Activated naive CD4-positive, alpha-beta T cell treated with anti-CD3 and anti-CD28 coated beads, Interleukin-2, amount 50 U/mL, for 72 hours (primary cell): Measurements from ENCODE around the gene ST6GALNAC5. TPM values are rescaled to one million over a fixed set of nuclear protein-coding genes. Genes with fewer than 3 reads are reported as not detected.
A peak's percentile ranks its signal among the peaks of the same experiment; 100 is the strongest.
"Not testable (repeated sequence)": the region's sequence is repeated elsewhere in the genome, so short reads cannot be mapped to it uniquely, and the experiment has no call there.

Experiments used
- ATAC-seq, 2 donors: fragments of 150-1000 bp; cut with Tn5 transposase; 2 replicates each; pipeline ENCODE4 v1.10.0; 2021; ENCODE audit warnings: mild to moderate bottlenecking in 2 of 2, moderate library complexity in 2 of 2
- DNase-seq, 2 donors: peaks; one replicate each; pipeline ENCODE4 v3.0.0; 2021 to 2022; ENCODE audit warnings: low spot score in 2 of 2
- H3K27ac Mint-ChIP-seq, 2 donors: one replicate each; pipeline ENCODE4 v1.8.0; 2022; ENCODE audit warnings: mild to moderate bottlenecking in 2 of 2, mixed read lengths in 2 of 2
- H3K36me3 Mint-ChIP-seq, 2 donors: one replicate each; pipeline ENCODE4 v1.8.0; 2022; ENCODE audit warnings: mixed read lengths in 2 of 2
- H3K9me3 Mint-ChIP-seq, 2 donors: one replicate each; pipeline ENCODE4 v1.8.0; 2022; ENCODE audit warnings: mixed read lengths in 2 of 2
- total RNA-seq, 2 donors: library from RNA; stranded (reverse); gene quantifications; one replicate each; pipeline ENCODE4 v1.2.3, GENCODE V29; 2022

The ST6GALNAC5 gene
- not detected for total RNA-seq

DNA sequence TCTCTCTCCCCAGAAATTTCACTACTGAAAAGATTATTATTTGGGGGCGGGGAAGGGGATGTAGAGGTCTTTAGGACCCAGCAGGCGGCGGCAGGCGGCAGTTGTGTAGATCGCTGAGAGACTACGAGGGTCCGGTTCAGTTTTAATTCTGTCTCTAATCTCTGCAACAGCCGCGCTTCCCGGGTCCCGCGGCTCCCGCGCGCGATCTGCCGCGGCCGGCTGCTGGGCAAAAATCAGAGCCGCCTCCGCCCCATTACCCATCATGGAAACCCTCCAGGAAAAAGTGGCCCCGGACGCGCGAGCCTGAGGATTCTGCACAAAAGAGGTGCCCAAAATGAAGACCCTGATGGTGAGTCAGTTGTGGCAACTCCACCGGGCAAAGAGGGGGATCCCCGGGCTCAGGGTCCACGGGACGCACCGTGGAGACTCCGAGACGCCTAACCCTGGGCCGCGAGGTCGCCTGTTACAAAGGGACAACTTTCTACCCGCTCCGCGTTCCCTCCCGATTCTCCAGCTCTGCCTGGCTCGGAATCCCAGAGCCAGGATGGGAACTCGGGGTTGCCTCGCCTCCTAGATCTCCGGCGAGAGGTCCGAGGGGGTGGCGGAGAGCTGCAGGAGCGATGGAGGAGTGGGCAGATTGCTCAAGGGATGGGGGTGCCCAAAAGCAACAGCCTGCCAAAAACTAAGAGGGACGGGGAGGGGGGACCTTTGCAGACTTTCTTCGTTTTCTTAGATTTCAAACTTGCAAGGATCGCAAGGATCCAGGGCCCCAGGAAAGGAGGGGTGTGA is at the start of gene ST6GALNAC5:
Gene ST6GALNAC5, plus strand, starts transcription at position 139 of the 789 bp plus-strand sequence.
- Mint-ChIP-seq H3K36me3 (no peaks in the 10 kb centered on the region), H3K9me3 (no peaks in the 10 kb centered on the region), H3K27ac (no peak within 1 kb of the TSS)
- peak in 1 of 2 donors; percentile 11 for DNase-seq
- ATAC-seq = peak in 1 of 2 donors; percentile 23

DNA sequence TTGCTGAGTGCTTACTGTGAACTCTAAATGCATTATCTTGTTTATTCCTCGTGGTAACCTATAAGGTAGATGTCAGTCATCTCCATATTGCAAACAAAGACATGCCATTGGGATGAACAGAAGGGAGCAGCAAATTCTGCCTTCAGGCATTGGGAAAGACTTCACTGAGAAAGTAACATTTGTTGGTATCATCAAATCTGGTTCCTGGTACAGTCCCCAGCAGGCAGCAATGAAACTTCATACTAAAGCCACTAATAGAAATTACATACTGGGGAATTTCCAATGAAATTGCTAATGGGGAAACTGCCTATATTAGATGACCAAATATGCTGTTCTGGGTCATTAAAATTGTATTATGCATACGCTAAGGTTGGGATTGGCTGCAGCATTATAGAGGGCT is 47.3 kb upstream of the ST6GALNAC5 start:
- no peaks in the 10 kb centered on the region for H3K36me3 Mint-ChIP-seq

GRCh38 chr1:76822961-76823360 is 44.3 kb upstream of the ST6GALNAC5 start:
- ATAC-seq, H3K9me3 Mint-ChIP-seq: not testable (repeated sequence)

More for the DNA sequence above, 47.3 kb upstream of the ST6GALNAC5 start:
- no peak for ATAC-seq
- Mint-ChIP-seq H3K9me3 (no peaks in the 10 kb centered on the region), H3K27ac (no peak overlapping the region)
- DNase-seq = no peak

DNA sequence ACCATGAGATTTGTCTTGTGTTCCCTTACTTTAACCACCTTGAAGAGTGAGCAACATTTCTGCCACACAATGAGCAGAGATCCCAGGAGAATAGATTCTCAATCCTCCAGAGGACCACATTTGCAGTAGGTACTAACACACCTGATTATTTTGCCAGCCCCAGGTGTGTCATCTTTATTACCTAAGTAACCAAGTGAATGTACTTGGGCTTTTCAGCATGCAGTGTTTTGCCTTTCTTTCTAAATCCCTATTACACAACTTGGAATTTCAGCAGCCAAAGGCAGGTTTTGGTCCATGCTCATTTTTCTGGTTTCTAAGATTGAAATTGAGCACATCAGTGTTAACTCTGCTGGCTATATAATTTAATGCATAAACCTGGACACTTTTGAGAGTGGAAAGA is 43.2 kb upstream of the ST6GALNAC5 start:
- no peaks in the 10 kb centered on the region for H3K9me3 Mint-ChIP-seq
- no peaks in the 10 kb centered on the region for H3K36me3 Mint-ChIP-seq
- H3K27ac Mint-ChIP-seq = no peak overlapping the region
- ATAC-seq (no peak), DNase-seq (no peak)

More at GRCh38 chr1:76822961-76823360, 44.3 kb upstream of the ST6GALNAC5 start:
- H3K36me3 Mint-ChIP-seq, H3K27ac Mint-ChIP-seq, DNase-seq: not testable (repeated sequence)

DNA sequence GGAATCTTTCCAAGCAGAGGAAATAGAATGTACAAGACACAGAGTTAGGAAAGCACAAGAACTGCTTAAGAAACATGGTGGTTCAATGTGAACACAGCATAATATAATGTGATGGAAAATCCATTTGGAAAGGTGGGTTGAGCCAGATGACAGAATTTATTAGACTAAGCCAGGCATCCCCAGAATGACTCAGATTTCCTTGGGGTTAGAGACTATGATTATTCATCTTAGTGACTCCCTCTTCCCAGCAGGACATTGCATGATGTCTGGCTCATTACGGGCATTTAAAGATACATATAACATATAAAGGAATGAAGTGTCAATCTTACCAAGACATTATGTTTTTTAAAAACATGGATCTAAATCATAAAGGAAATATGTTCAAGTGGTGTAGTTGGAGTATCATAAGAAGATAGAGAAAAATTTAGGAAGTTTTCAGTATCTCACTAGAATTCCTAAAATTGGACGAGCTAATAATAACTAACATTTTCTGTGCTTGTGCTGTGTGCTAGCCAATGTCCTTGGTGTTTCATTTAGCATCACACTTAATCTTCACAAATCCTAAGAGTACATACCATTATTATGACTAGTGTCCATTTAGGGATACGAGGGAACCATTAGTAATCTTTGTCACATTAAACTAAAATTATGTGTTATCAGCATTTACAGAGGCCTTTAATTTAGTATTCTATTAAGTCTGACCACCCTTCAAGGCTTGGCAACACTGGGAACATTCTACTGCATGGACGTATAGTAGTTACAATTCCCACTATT is 41.0 kb upstream of the ST6GALNAC5 start:
- no peak for ATAC-seq
- no peak overlapping the region for H3K27ac Mint-ChIP-seq
- no peaks in the 10 kb centered on the region for H3K9me3 Mint-ChIP-seq
- H3K36me3 Mint-ChIP-seq = no peaks in the 10 kb centered on the region
- DNase-seq = no peak

DNA sequence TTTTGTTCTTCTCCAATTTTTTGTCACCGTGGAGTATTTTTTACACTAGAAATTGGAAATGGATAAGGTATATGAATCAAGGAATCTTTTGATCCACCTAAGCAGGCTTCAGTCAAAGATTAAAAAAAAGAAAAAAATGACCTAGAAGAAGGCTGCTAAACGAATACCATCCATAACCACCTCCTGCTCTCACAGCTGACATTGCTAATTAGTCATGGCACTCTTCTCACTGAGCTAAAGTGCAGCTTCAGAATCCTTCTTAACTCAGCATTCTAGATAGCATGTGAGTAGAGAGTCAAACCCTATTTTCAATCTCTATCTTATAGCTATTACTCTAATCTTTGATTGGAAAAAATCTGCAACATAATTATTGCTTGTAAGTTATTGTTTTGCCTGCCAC is 40.2 kb upstream of the ST6GALNAC5 start:
- no peaks in the 10 kb centered on the region for H3K9me3 Mint-ChIP-seq
- H3K27ac Mint-ChIP-seq = no peak overlapping the region
- no peaks in the 10 kb centered on the region for H3K36me3 Mint-ChIP-seq
- DNase-seq (no peak), ATAC-seq (no peak)

DNA sequence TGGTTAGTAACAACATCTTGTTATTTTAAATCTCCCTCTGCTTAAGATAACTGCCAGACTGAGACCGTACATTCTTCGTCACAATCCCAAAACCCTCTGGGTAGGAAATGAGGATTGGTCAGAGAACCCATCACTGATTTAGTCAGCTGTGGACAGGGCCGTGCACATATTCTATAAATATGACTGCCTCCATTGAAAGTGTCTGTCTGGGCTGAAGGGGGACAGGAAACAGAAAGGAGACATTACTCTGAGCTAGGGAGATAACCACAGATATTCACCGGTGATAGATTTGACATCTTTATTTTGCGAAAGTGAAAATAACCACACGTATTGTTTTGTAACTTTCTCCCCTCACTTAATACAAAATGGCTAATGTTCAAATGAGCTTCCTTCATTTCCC is 36.9 kb upstream of the ST6GALNAC5 start:
- ATAC-seq (no peak), DNase-seq (no peak)
- no peaks in the 10 kb centered on the region for H3K9me3 Mint-ChIP-seq
- no peak overlapping the region for H3K27ac Mint-ChIP-seq
- no peaks in the 10 kb centered on the region for H3K36me3 Mint-ChIP-seq

GRCh38 chr1:76832521-76832920 is 34.8 kb upstream of the ST6GALNAC5 start:
- Mint-ChIP-seq H3K9me3 (no peaks in the 10 kb centered on the region), H3K36me3 (no peaks in the 10 kb centered on the region), H3K27ac (no peak overlapping the region)
- ATAC-seq (no peak), DNase-seq (no peak)

DNA sequence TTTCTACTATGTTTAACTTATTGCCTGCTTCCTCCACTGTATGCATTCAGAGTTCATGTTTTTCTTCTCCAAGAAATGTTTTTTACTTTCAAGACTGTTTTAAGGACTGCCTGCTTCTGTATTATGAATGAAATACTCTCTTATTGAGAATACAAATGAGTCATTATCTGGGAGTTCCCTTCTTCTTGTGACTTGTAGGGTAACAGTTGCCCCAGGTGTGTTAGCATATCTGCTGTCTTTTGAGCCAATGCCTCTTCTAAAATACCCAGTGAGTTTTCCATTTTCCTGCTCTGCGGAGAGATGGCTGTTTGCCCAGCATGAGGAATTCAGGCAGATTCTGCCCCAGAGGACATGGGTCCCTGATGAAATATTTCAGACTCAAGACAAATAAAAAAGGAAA is 34.1 kb upstream of the ST6GALNAC5 start:
- ATAC-seq (no peak), DNase-seq (no peak)
- Mint-ChIP-seq H3K9me3 (no peaks in the 10 kb centered on the region), H3K27ac (no peak overlapping the region), H3K36me3 (no peaks in the 10 kb centered on the region)

DNA sequence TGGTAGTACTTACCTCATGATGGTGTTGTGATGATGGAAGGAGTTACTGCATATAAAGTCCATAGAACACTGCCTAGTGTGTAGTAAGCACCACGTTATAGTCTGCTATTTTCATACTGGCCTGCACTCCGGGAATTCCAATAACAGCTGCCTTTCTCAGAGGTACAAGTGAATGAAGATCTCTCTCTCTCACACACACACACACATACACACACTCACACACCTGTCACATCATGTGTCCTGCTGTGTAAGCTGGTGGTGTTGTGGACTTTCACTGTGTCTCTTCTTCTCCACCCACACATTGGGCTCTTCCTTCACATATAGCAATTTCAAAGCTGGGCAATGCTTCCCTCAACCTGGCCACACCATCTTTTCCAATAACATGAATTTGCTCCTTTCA is 33.4 kb upstream of the ST6GALNAC5 start:
- H3K9me3 Mint-ChIP-seq = no peaks in the 10 kb centered on the region
- no peak overlapping the region for H3K27ac Mint-ChIP-seq
- DNase-seq (no peak), ATAC-seq (no peak)
- no peaks in the 10 kb centered on the region for H3K36me3 Mint-ChIP-seq

DNA sequence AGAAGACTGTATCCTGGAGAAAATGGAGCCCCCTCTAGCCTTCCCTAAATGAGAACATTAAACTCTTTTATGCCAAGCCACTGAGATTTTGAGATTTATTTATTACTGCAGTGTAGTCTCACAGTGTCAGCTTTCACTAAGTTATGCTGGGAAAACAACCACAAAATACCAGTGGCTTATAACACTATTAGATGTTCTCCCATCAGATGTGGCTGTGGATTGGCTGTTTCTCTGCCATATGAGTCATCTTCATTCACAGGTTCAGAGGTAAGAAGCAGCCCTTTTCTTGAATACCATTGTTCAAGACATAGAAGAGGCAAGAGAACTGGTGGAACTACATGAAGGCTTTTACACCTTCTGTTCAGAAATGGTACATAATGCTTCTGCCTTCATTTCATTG is 32.1 kb upstream of the ST6GALNAC5 start:
- Mint-ChIP-seq H3K36me3 (no peaks in the 10 kb centered on the region), H3K27ac (no peak overlapping the region), H3K9me3 (no peaks in the 10 kb centered on the region)
- ATAC-seq (no peak), DNase-seq (no peak)

- DNase-seq = no peak
- Mint-ChIP-seq H3K9me3 (peaks cover 0 to 4% of the 10 kb centered on the region in 2 donors), H3K36me3 (peaks cover 0 to 7% of the 10 kb centered on the region in 2 donors), H3K27ac (no peak overlapping the region)
- no peak for ATAC-seq
Measured at GRCh38 chr1:76840278-76840677, 27.0 kb upstream of the ST6GALNAC5 start.

DNA sequence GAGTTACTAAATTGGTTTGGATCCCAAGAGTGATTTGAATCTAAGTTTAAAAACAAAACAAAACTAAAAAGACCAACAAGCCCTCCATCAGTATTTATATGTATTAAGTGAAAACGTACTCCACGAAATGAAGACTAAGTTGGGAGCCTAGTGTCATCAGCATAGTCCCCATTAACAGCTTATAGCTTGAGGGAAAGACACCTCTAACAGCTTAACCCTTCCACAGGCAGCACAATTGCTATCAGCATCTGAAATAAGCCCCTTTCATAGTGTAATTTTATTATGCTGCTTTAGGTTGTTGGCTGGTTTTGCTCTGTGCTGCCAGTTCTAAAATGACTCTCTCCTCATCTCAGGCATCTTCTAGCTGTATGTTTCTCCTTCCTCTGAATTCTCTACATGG is 25.8 kb upstream of the ST6GALNAC5 start:
- Mint-ChIP-seq H3K27ac (no peak overlapping the region), H3K36me3 (peaks cover 0 to 7% of the 10 kb centered on the region in 2 donors), H3K9me3 (peaks cover 0 to 4% of the 10 kb centered on the region in 2 donors)
- DNase-seq = no peak
- no peak for ATAC-seq

DNA sequence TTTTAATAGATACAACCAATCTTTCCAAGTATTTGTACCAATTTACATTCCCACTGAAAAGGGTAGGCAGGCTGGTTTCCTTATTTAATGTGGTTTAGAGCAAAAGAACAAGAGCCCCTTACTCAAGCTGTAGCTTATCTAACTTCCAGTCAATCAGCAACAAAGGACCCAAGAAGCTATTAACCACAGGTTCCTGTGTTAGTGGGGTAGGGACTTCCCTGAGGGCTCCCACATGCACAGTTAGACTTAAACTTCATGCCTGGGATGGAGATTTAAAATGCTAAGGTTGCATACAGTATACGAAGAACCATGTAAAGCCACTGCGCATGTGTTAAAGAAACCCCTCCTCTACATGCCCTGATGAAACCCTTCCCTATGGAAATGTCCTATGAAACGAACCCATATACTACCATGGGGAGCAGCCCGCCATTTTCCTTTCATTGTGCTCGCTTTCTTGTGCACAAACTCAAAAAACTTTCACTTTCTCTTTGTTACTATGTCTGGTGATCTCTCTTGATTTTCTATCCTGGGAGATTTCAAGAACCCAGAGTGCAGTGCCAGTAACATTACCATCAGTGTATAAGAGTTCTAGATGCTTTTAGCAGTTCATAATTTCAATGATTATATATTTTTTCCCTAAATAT is 23.3 kb upstream of the ST6GALNAC5 start:
- Mint-ChIP-seq H3K9me3 (peaks cover 0 to 4% of the 10 kb centered on the region in 2 donors), H3K27ac (no peak overlapping the region), H3K36me3 (peaks cover 0 to 7% of the 10 kb centered on the region in 2 donors)
- ATAC-seq (no peak), DNase-seq (no peak)

DNA sequence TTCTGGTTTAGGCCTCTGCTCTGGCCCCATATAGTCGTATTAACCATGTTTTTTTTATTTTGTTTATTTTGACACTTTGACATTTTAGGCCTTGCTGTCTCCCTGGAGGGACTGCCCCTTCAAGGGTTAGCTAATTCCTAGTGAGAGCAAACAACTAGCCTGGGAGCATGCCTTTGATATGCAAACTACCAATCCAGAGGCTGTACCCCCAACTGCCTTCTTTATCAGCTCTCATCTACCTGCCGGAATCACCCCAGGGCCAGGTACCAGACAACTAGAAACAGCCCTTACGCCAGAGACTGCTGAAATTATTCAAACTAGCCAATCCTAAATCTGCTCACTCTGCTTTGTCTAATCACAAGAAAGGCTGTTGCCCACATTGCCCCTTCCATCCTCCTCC is 13.0 kb upstream of the ST6GALNAC5 start:
- H3K27ac Mint-ChIP-seq = no peak overlapping the region
- ATAC-seq = no peak
- no peaks in the 10 kb centered on the region for H3K36me3 Mint-ChIP-seq
- no peaks in the 10 kb centered on the region for H3K9me3 Mint-ChIP-seq
- DNase-seq = no peak

- no peak overlapping the region for H3K27ac Mint-ChIP-seq
- DNase-seq (no peak), ATAC-seq (no peak)
- H3K9me3 Mint-ChIP-seq = no peaks in the 10 kb centered on the region
- no peaks in the 10 kb centered on the region for H3K36me3 Mint-ChIP-seq
Measured at GRCh38 chr1:76856104-76856503, 11.2 kb upstream of the ST6GALNAC5 start.

DNA sequence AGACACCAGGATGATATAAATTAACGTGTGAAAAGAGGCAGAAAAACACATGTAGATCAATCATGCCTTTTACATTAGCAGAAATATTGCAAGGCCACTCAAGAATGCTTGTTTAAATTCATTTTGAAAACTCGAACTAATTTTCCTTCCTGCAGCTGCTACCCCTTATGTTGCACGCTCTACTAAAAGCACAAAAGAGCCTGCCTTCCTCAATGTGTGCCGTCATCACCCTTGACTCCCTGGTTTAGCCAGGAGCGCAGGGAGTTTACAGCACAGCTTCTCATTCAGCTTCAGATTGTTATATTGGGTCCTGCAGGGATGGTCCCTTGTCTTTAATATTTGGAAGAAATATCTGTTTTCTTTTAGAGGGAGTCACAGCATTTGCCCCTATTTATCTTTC is 10.1 kb upstream of the ST6GALNAC5 start:
- H3K27ac Mint-ChIP-seq = no peak overlapping the region
- no peaks in the 10 kb centered on the region for H3K9me3 Mint-ChIP-seq
- H3K36me3 Mint-ChIP-seq = no peaks in the 10 kb centered on the region
- no peak for ATAC-seq
- DNase-seq = no peak
